Femur (tissue), 1 donor: ENCODE data around the gene GPHN.

Source experiments
- DNase-seq: peaks from one replicate; pipeline ENCODE4 v3.0.0-alpha.2; 2017

Gene GPHN

DNA sequence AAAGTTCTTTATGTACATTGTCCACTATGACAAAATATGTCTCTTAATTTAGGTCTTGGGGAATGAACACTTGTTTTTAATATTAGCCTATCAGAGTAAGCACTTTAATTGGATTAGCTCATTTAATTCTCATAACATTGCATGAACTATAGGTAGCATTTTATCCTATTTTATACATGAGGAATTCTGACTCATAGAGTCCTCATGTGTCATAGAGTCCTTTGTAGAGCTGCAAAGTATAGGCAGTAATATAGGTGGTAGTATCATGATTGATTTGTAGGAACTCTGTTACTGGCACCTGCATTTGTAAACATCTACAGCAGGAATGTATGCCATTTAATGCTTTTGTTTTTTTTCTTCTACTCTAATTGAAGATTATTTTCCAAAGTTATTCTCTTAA, 96.0 kb downstream of the GPHN start:
- DNase-seq = no peak

DNA sequence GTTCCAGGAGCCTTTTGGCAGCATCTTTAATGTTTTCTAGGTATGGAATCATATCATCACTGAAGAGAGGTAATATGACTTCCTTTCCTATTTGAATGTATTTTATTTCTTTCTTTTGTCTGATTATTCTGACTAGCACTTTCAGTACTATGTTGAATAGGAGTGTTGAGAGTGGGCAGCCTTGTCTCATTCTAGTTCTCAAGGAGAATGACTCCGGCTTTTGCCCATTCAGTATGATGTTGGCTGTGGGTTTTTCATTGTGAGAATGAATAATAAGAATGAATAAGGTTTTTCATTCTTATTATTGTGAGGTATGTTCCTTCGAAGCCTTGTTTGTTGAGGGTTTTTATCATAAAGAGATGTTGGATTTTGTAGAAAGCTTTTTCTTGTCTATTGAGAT, 98.9 kb downstream of the GPHN start:
- DNase-seq = no peak

DNA sequence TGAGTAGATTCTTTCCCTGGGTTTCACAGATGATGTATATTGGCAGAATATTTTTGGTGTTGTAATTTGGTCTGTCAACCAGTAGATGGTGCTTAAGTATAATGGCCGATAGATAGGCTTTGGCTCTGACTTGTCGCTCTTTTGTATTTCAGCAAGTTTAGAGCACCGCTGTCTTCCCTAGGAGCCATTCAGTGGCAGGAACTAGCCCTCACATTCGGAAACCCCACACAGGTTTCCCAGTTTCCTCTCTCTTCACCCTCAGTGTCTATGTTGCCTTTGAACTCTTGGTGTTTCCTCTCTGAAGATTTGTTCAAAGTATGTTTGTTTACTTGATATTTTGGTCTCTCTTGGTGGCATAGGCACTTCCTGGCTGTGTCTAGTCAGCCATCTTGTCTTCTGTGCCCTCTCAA, 102.2 kb downstream of the GPHN start:
- DNase-seq = no peak

DNA sequence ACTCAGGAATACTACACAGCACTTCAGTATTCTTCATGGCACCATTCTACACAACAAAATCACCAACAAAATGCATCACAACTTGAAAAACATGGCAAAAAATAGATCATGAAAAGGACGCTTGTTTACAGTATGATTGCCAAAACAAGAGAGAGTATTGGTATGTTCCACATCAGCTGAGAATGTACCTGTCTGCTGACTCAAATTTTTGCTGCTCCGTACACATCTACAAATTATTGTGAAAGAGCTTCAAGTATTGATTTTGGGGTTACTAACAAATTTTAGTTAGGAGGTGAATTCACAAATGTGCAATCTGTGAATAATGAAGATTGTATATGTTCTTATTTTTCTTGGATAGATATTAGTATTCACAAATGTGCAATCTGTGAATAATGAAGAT, 105.4 kb downstream of the GPHN start:
- DNase-seq = no peak

DNA sequence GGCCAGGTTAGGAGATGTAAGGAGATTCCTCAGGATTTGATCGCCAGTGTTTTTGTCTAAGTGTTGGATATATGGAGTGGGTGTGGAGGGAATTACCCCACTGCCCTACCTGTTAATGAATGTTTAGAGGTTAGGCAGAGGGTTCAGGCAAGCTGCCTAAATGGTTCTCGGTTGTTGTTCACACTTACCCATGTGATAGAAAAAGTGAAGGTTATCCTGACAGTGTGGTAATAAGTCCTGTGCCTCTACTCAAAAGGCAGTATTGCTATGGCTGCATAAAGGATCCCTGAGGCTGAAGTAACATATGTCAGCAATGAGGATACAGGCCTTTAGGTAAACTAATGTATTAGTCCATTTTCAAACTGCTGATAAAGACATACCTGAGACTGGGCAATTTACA, 112.0 kb downstream of the GPHN start:
- no peak for DNase-seq

DNA sequence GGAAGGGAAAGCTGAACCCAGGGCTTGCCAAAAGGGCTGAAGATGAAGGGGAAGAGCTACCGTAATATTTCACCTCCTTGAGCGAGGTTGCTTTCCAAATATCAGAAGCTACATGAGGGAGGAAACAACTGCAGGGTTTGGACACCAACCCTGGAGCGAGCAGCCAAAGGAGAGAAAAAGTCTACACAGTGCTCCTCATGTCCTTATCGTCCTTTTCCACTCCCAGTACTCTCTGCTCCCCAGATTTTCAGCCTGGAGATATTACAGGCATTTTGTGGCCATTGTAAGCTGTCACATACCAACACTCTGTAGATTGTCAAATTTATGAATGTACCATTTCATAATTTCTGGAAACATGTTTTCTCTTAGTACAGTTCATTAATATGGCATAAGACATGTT, 115.9 kb downstream of the GPHN start:
- DNase-seq = no peak

DNA sequence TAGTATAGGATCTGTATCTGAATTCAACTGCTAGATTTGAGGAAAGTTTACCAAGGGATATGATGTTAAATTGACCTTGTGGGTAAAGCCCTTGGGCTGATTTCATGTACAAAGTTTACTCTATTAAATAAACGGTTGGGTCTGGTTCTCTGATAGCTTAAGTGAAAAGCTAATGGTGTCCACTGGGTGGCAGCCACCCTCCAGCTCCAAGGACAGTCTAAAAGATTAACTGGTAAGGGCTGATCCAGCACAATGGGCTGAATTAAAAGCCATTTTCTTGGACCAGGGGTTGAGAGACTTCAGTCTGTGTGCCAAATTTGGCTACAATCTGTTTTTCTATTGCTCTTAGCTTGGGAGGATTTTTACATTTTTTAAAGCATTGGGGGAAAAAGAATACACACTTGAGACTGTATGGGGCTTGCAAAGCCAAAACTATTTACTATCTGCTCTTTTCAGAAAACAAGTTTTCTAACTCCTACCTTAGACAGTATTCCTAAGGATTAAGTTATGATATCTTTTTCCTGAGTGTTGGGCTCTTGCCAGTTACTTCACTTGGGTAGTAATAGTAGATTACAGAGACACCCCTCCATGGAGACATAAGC, 116.5 kb downstream of the GPHN start:
- DNase-seq = peak; percentile 69

DNA sequence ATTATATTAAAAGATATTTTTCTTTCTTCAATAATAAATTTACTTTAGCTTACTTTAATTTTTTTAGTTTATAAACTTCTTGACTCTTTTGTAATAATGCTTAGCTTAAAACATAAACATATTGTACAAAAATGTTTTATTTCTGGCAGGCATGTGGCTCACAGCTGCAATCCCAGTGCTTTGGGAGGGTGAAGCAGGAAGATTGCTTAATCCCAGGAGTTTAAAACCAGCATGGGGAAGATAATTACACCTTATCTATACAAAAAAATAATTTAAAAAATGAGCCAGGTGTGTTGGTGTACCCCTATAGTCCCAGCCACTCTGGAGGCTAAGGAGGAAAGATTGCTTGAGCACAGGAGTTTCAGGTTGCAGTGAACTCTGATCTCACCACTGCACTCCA, 120.7 kb downstream of the GPHN start:
- DNase-seq = no peak

DNA sequence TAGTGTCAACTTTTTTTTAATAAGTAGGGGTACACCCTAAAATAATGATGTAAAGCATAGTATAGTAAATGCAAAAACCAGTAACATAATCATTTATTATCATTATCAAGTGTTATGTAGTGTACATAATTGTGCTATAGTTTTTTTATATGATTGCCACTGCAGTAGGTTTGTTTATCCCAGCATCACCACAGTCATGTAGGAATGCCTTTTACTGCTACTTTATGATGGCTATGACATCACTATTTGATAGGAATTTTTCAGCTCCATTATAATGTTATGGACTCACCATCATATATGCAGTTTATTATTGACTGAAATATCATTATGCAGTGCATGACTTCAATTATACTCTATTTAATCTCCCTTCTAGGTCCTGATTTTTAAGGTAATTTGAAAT, 121.6 kb downstream of the GPHN start:
- DNase-seq = no peak

DNA sequence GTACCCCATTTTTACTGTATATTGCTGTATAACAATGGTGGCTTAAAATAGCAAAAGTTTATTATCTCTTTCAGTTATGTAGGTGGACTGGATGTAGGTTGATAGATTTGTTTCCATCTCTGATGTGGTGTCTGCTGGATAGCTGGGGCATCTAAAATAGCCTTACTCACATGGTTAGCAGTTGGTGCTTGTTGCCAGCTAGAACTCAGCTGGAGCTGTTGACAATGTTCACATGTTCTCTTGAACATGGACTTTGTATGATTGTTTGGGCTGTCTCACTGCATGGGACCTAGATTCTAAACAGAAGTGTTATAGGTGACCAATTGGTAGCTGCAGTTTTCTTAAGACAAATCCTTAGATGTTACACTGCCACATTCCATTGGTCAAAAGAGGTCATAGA, 126.9 kb downstream of the GPHN start:
- no peak for DNase-seq

DNA sequence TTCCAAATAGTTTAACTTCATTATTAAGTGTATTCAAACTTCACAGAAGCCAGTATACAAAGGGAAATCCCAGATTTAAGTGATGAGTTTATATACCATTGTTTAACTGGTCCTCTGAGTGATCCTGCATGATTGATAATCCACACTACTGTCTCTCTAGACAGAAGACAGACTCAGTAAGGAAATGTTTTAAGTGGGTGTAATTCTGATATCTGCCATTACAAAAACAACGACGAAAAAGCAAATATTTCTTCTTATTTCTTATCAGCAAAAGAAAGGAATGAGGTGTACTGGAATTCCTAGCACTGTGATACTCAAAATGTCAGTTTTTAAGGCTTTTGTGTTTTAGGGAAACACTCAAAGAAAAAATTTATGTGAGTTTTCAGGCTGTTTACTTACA, 127.5 kb downstream of the GPHN start:
- DNase-seq = no peak

DNA sequence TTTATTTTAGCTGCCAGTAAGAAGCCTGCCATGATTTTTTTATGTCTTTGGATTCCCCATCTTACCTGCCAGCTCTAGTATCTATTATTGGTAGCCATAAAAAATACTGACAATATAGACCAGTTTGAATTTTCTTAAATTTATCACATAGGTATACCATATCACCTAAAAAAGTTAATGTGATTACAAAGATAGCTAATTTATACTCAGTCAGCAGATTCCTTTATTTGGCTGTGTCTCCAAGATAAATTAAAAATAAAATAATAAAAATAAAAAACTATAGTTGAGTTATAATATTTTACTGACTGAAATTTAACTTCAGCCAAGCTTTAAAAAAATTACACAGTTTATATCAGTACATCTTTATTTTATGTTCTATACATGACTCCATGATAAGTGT, 128.3 kb downstream of the GPHN start:
- DNase-seq = no peak

DNA sequence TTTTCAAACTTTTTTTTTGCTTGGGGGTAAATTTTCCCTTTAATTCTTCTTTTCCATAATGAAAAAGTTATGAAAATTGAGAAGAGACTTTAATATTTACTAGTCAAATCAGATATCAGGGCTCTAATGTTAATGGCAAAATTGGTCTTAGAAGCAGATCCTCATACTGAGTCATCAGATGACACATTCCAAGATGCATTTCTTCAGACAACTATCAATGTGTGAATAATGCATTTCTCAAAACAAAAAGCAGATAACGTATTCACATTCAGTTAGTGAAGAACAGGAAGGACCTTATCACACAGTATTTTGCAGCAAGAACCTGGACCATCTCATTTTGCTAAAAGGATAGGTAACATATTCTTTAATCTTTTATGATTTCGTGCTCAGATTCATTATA, 130.7 kb downstream of the GPHN start:
- no peak for DNase-seq

DNA sequence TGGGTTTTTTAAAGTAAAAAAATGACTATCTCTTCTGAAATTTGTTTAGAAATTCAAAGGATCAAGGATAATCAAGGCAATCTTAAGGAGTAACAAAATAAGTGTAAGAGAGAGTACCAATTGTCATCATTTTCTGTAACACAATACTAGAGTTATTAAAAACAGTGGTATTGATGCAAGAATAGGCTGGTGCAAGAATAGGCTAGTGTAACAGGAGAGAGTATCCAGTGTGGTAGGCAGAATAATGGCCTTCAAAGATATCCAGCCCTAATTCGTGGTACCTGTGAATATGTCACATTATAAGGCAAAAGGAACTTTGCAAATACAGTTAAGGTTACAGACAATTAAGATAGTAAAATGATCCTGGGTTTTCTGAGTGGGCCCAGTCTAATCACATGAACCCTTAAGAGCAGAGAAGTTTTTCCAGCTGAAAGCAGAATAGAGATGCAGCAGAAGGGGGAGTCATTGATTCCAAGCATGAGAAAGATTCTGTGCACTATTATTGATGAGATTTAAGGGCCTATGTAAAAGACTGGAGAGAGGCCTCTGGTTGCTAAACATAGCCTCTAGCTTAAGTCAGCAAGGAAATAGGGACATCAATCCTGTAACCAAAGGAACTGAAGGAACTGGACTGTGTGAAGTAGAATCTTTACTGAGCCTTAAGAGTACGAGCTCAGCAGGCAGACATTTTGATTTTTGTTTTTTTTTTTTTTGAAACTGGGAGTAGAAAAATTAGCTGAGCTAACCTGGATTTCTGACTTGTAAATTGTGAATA, 134.1 kb downstream of the GPHN start:
- no peak for DNase-seq

DNA sequence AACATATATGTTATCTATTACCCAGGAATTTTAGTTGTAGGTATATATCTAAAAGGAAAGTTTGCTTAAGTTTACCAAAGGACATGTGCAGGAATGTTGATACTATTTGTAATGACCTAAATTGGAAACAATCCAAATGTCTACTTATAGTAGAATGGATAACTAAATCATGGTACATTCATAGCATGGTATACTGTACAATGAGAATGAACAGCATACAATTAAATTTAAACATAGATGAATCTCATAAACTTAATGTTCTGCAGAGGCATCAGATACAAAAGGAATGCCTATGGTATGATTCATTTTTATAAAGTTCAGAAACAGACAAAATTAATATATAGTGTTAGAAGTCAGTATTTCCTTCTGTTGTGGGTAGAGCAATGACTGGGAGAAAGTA, 135.4 kb downstream of the GPHN start:
- no peak for DNase-seq

DNA sequence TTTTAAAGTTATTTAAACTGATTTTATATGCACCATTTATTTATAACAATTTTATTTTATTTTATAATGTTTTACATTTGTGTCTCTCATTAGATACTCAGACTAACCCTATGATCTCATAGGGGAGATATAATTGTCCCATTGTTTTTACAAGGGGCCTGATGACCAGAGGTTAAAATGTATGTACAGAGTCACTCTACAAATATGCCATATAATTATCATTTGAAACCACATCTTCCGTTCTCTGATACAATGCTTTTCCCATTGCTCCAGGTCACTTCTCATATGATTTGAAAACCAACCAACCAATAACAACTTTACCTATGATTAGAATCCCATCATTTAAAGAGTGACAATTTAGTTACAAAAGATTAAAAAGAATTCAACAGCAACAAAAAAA, 137.8 kb downstream of the GPHN start:
- no peak for DNase-seq

DNA sequence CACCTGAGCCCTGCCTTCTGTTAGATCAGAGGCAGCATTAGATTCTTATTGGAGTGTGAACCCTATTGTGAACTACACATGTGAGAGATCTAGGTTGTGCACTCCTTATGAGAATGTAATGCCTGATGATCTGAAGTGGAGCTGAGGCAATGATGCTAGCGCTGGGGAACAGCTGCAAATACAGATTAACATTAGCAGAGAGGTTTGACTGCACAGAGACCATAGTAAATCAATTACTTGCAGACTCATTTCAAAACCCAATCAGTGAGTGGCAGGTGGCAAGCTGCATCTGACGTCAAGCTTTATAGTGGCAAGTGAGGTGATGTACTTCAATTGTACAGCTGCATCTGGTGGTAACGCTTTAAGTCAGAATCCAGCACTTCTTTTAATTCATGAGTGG, 141.6 kb downstream of the GPHN start:
- DNase-seq = no peak

DNA sequence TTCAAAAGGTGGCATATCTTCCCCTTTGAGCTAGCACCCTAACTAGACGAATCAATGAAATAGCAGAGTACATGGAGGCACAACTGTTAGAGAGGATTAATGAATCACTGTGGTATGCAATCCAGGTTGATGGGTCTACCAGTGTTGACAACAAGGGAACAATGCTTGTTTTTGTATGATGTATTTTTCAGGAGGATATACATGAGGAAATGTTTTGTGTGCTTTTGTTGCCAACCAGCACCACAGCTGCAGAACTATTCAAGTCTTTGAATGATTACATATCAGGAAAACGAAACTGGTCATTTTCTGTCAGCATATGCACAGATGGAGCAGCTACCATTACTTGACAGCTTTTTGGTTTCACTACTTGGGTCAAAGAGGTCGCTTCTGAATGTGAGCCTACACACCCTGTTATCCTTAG, 142.6 kb downstream of the GPHN start:
- no peak for DNase-seq

DNA sequence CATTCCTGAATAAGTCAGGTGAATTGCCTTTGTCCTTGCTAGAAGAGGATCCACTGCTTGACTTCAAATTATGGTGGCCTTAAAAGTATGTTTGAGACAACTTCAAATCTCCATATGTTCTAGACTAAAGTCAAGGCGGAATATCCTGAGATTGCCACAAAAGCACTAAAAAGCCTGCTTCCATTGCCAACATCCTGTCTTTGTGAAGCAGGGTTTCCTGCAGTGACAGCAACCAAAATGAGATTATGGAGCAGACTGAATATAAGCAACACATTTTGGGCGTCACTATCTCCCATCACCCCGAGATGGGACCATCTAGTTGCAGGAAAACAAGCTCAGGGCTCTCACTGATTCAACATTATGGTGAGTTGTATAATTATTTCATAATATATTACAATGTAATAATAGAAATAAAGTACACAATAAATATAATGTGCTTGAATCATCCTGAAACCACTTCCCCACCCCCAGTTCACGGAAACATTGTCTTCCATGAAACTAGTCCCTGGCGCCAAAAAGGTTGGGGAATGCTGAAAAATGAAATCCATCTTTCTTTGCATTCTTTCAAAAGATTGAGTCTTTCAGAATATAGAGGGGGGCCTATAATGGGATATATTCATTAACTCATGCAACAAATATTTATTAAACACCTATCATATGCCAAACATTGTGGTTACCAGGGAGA, 143.7 kb downstream of the GPHN start:
- no peak for DNase-seq

DNA sequence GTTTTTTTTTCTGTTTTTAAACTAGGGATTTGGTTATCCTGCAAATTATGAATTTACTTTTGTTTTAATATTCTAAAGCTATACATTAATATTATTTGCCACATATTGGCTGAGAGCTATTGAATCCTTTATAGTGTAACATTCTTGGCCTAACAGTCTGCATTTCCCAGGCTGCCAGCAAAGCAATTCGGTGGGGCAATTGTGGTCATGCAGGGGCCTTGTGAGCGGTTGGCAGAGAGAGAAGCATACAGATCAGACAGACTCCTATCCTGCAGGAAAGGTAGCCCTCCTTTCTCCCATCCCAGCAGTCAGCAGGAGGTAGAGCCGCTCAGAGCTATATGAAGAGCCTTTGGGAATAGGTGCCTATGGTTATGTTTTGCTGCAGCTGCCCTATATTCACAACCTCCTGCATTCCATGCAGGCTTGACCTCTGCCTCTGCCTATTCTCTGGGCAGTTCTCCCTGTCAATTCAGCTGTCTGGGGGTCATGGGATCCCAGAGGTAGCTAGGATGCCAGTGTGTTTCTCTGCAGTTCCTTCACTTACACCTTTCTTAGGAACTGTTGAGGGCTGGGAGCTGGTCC, 144.7 kb downstream of the GPHN start:
- no peak for DNase-seq

DNA sequence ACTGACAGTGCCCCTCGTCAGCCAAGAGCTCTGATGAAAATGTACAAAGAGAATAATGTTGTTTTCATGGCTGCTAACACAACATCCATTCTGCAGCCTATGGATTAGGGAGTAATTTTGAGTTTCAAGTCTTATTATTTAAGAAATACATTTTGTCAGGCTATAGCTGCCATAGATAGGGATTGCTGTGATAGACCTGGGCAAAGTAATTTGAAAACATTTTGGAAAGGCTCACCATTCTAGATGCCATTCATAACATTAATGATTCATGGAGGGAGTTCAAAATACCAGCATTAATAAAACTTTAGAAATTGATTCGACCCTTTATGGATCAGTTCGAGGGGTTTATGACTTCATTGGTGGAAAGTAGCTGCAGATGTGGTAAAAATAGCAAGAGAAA, 149.8 kb downstream of the GPHN start:
- no peak for DNase-seq

DNA sequence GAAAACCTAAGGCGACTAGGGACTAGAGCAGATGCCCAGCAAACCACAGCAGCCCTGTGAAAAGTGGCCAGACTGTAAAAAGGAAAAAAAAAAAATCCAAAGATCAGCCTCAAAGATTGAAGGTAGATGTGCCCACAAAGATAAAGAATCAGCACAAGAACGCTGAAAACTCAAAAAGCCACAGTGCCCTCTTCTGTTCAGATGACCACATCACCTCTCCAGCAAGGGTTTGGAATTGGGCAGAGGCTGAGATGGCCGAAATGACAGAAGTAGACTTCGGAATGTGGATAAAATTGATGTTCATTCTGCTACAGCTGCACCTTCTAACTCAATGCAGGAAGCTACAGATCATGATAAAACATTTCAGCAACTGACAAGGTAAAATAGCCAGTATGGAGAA, 154.4 kb downstream of the GPHN start:
- no peak for DNase-seq

DNA sequence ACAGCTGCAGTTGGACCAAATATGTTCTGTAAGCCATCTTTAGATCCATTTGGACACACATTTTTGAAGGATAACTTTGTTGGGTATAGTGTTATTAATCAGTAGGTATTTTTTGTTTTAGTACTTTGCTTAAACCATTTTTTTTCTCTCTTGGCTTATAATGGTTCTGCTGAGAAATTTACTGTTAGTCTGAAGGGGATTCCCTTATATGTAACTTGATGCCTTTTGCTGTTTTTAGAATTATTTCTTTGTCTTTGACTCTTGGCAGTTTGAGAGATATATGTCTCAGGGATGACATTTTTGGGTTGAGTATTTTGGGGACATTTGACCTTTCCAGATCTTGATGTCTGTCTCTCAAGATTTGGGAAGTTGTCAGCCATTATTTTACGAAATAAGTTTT, 169.8 kb downstream of the GPHN start:
- no peak for DNase-seq

DNA sequence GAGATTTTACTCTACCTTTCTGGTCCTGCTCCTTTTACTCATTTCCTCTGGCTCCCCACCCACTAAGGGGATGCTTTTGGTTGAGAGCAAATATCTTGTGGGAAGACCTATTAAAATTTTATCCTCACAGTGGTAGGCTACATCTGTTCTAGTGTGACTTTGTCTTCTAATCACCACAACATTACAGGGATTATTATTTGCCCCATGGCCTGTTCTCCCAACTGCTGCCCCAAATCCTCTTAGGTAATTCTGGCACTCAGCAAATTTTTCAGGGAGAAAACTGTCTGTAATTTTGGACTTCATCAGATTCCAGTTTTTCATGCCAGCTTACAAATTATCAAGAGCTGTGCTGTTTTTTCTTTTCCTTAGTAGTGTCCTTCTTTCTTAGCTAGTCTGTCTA, 172.3 kb downstream of the GPHN start:
- no peak for DNase-seq
